Measurements from ENCODE around the gene ITGB8.

DNA sequence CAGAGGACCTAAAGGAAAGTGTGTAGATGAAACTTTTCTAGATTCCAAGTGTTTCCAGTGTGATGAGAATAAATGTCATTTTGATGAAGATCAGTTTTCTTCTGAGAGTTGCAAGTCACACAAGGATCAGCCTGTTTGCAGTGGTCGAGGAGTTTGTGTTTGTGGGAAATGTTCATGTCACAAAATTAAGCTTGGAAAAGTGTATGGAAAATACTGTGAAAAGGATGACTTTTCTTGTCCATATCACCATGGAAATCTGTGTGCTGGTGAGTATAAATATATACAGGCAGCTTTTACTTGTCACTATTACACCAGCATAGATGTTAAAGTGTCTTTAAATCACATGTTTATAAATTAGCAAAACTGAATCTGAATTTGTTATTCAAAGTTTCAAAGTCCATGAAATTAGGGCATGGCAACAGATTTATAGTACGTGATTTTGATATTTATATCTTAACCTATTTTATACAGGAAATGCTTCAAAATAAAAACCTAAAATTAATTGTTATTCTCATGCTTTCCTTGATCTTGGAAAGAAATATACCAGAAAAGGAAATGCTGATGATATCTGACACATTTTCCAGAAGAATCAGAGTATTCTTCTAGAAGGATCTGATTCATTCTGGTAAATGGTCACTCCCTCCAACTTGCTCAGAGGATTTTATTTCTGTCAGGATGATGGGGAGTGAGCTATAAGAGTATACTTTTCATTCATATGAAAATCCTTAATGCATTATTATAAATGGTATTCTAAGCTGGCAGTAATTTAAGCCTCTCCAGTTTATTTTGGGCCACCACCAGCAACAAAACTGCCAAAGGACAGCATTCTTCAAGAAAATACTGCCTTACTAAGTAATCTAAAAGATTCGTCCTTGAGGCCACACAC lies 71.4 kb downstream of the ITGB8 start:
- TF ChIP-seq POLR2A (IDR thresholded peaks at IDR 0.05): no peak
- no peak for TF ChIP-seq CTCF (IDR thresholded peaks at IDR 0.05)

Measured in thyroid gland (tissue), 4 donors.